Suprapubic skin (tissue), 4 donors: Measurements from ENCODE around the gene STS. TPM values are rescaled to one million over a fixed set of nuclear protein-coding genes. Genes with fewer than 3 reads are reported as not detected.

Source experiments
- DNase-seq, 2 donors: peaks; one replicate each; pipeline ENCODE4 v3.0.0-alpha.2; 2019; ENCODE audit warnings: low spot score in 2 of 2
- H3K27ac ChIP-seq: fragments of 200-600 bp; sonication (generic); one replicate; pipeline ENCODE4 v1.5.1; 2019
- H3K27me3 ChIP-seq: fragments of 200-600 bp; sonication (generic); one replicate; pipeline ENCODE4 v1.5.1; 2019
- H3K36me3 ChIP-seq: fragments of 200-600 bp; sonication (generic); one replicate; pipeline ENCODE4 v1.5.1; 2019
- H3K4me1 ChIP-seq: fragments of 200-600 bp; sonication (generic); one replicate; pipeline ENCODE4 v1.5.1; 2019
- H3K4me3 ChIP-seq: fragments of 200-600 bp; sonication (generic); one replicate; pipeline ENCODE4 v1.5.1; 2019; ENCODE audit warnings: mild to moderate bottlenecking
- H3K9me3 ChIP-seq: fragments of 200-600 bp; sonication (generic); one replicate; pipeline ENCODE4 v1.5.1; 2019
- EP300 ChIP-seq: sonication (generic); formaldehyde crosslinking; IDR thresholded peaks from one replicate; pipeline ENCODE4 v1.6.1; 2017; ENCODE audit warnings: antibody characterized with exemption
- POLR2A ChIP-seq, 2 donors: fragments of 450-650 bp; IDR thresholded peaks; one replicate each; pipeline ENCODE4 v1.6.1; 2017; ENCODE audit warnings: antibody characterized with exemption in 2 of 2, mild to moderate bottlenecking in 2 of 2, moderate library complexity in 2 of 2
- POLR2AphosphoS5 ChIP-seq, 3 donors: sonication (generic); formaldehyde crosslinking; IDR thresholded peaks; one replicate each; pipeline ENCODE4 v1.6.1; 2017; ENCODE audit warnings: antibody characterized with exemption in 3 of 3
- WGBS: methylation state at CpG from one replicate; pipeline ENCODE4 v1.1.5; 2018; 5-methylcytosine and 5-hydroxymethylcytosine counted together
- total RNA-seq, 4 donors: library from RNA; depleted of rRNA; stranded (reverse); fragments of >200 nt; gene quantifications; one replicate each; pipeline ENCODE4 v1.1.0, GENCODE V29; 2016
- TF ChIP-seq, protein P1 (sequence below), 2 donors: fragments of 200-600 bp in 1 of 2; fragments of 450-650 bp in 1 of 2; sonication (generic) in 1 of 2; IDR thresholded peaks; one replicate each; pipeline ENCODE4 v1.5.1; 2016 to 2019; ENCODE audit warnings: antibody characterized with exemption in 2 of 2, mild to moderate bottlenecking in 1 of 2, moderate library complexity in 1 of 2

The STS gene
- total RNA-seq, 4 donors from 2014 or later = 5.0 to 7.9 (median 5.6) TPM

GRCh38 chrX:7147978-7148854, 704 bp downstream of the STS start, which contains the start of gene PUDP:
Gene PUDP (minus strand): TSS chrX:7148153. CDS start chrX:7148113, 40 bp downstream.
- no peaks in the 10 kb centered on the region for H3K27me3 ChIP-seq
- H3K4me3 ChIP-seq = peak within 1 kb of the TSS; percentile 64
- peaks cover 4% of the 10 kb centered on the region for H3K4me1 ChIP-seq
- TF ChIP-seq POLR2AphosphoS5 (IDR thresholded peaks at IDR 0.05) (peak in 1 of 3 donors; percentile 21), POLR2A (IDR thresholded peaks at IDR 0.05) (no peak)
- WGBS = under 1% methylated on average over 18 of the region's 76 CpGs
- H3K36me3 ChIP-seq = no peaks in the 10 kb centered on the region
- no peaks in the 10 kb centered on the region for H3K9me3 ChIP-seq
- peak within 1 kb of the TSS; percentile 90 for H3K27ac ChIP-seq
- DNase-seq = peak; percentile 79 to 90

DNA sequence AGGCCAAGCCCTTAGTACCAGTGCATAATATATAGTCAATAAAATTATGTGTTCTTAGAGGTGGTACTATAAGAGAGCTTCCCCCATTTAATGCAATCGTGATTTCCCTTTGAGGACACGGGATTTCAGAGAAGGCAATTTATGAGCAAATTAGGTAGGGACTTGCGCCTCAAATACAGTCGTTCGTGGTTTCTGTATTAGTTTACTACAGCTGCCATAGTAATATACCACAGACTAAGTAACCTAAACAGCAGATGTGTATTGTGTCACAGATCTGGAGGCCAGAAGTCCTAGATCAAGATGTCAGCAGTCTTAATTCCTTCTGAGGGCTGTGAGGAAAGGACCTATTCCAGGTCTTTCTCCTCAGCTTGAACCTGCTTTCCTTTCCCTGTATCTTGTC, 1.9 kb downstream of the STS start:
- H3K9me3 ChIP-seq = no peaks in the 10 kb centered on the region
- no peak overlapping the region for H3K27ac ChIP-seq
- H3K27me3 ChIP-seq = no peaks in the 10 kb centered on the region
- DNase-seq = no peak
- 82% methylated on average over 5 of the region's 5 CpGs for WGBS
- no peaks in the 10 kb centered on the region for H3K36me3 ChIP-seq
- TF ChIP-seq POLR2A (IDR thresholded peaks at IDR 0.05) (no peak), POLR2AphosphoS5 (IDR thresholded peaks at IDR 0.05) (no peak), EP300 (no peak)
- TF ChIP-seq, protein P1, sequence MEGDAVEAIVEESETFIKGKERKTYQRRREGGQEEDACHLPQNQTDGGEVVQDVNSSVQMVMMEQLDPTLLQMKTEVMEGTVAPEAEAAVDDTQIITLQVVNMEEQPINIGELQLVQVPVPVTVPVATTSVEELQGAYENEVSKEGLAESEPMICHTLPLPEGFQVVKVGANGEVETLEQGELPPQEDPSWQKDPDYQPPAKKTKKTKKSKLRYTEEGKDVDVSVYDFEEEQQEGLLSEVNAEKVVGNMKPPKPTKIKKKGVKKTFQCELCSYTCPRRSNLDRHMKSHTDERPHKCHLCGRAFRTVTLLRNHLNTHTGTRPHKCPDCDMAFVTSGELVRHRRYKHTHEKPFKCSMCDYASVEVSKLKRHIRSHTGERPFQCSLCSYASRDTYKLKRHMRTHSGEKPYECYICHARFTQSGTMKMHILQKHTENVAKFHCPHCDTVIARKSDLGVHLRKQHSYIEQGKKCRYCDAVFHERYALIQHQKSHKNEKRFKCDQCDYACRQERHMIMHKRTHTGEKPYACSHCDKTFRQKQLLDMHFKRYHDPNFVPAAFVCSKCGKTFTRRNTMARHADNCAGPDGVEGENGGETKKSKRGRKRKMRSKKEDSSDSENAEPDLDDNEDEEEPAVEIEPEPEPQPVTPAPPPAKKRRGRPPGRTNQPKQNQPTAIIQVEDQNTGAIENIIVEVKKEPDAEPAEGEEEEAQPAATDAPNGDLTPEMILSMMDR (IDR thresholded peaks at IDR 0.05) = no peak
- peaks cover 4% of the 10 kb centered on the region for H3K4me1 ChIP-seq
- H3K4me3 ChIP-seq = no peak overlapping the region

DNA sequence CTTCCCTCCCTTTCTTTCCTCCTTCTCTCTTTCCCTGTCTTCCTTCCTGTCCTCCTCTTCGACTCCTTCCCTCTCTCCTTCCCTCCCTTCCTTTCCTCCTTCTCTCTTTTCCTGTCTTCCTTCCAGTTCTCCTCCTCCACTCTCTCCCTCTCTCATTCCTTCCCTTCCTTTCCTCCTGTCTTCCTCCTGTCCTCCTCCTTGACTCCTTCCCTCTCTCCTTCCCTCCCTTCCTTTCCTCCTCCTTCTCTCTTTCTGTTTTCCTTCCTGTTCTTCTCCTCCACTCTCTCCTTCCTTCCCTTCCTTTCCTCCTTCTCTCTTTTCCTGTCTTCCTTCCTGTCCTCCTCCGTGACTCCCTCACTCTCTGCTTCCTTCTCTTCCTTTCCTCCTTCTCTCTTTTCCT, 5.7 kb downstream of the STS start:
- no peaks in the 10 kb centered on the region for H3K4me1 ChIP-seq
- 86% methylated on average over 2 of the region's 2 CpGs for WGBS
- no peak overlapping the region for H3K27ac ChIP-seq
- no peaks in the 10 kb centered on the region for H3K9me3 ChIP-seq
- no peak for DNase-seq
- no peaks in the 10 kb centered on the region for H3K36me3 ChIP-seq
- no peaks in the 10 kb centered on the region for H3K27me3 ChIP-seq
- no peak overlapping the region for H3K4me3 ChIP-seq
- TF ChIP-seq, protein P1 (IDR thresholded peaks at IDR 0.05) = no peak
- TF ChIP-seq POLR2A (IDR thresholded peaks at IDR 0.05) = no peak
- no peak for TF ChIP-seq EP300
- no peak for TF ChIP-seq POLR2AphosphoS5 (IDR thresholded peaks at IDR 0.05)

DNA sequence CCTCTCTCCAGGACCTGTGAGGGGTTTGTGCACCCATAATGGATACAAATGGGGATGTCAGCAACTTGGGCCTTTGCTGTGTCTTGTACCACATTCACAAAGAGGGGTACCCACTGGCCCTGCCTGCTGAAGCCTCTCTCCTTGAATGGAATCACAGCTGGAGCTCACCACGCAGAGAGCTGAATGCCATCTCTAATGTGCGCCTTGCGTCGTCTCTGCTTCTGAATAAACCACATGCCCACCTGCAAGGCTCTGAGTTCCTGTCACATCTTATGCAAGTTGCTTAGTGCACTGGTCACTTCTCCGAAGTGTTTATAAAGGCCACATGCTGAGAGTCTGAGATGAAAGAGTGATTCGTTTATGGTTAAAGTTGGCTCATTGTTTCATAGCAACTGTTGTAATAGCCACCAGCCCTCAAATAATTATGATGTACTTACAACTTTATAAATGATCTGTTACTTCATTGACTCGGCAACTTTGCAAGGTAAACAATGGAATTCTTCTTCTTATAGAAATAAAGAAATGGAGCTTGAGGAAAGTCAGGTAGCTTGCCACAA, 6.6 kb downstream of the STS start:
- 78% methylated on average over 7 of the region's 7 CpGs for WGBS
- TF ChIP-seq POLR2AphosphoS5 (IDR thresholded peaks at IDR 0.05) (no peak), EP300 (no peak), POLR2A (IDR thresholded peaks at IDR 0.05) (no peak)
- TF ChIP-seq, protein P1 (IDR thresholded peaks at IDR 0.05) = no peak
- DNase-seq = no peak

DNA sequence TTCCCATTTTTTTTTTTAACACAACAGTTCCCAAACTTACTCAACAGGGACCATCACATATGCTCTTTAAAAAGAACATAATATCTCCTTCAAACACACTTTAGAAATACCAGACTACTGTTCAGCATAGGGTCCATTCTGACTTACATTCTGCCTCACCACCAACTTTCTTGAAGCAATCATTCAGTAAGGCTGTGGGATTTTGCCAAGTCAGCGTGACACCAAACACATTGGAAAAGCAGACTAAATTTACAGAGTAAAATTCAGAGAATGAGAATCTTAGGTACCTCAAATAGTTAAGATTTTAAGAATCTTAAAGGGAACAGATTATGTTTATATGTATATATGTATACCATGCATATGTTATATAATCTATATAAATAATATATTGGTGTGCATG, 7.7 kb downstream of the STS start:
- Histone ChIP-seq H3K27me3 (no peaks in the 10 kb centered on the region), H3K4me1 (no peaks in the 10 kb centered on the region), H3K9me3 (no peaks in the 10 kb centered on the region), H3K36me3 (no peaks in the 10 kb centered on the region), H3K27ac (no peak overlapping the region), H3K4me3 (no peak overlapping the region)
- DNase-seq = no peak
- WGBS = 81% methylated on average over 1 of the region's 1 CpG
- TF ChIP-seq POLR2A (IDR thresholded peaks at IDR 0.05) = no peak
- TF ChIP-seq POLR2AphosphoS5 (IDR thresholded peaks at IDR 0.05) = no peak
- TF ChIP-seq, protein P1 (IDR thresholded peaks at IDR 0.05) = no peak
- no peak for TF ChIP-seq EP300

More for the DNA sequence above, 6.6 kb downstream of the STS start:
- Histone ChIP-seq H3K27me3 (no peaks in the 10 kb centered on the region), H3K36me3 (no peaks in the 10 kb centered on the region), H3K4me1 (no peaks in the 10 kb centered on the region), H3K4me3 (no peak overlapping the region), H3K27ac (no peak overlapping the region), H3K9me3 (no peaks in the 10 kb centered on the region)
